CD4-positive, alpha-beta T cell treated with Interleukin-17A for 1 hour (primary cell): Measurements from ENCODE around the gene NOP9.
A peak's percentile ranks its signal among the peaks of the same experiment; 100 is the strongest.

Source experiments
- DNase-seq: peaks from one replicate; pipeline ENCODE4 v3.0.0-alpha.2; 2020

NOP9 gene

DNA sequence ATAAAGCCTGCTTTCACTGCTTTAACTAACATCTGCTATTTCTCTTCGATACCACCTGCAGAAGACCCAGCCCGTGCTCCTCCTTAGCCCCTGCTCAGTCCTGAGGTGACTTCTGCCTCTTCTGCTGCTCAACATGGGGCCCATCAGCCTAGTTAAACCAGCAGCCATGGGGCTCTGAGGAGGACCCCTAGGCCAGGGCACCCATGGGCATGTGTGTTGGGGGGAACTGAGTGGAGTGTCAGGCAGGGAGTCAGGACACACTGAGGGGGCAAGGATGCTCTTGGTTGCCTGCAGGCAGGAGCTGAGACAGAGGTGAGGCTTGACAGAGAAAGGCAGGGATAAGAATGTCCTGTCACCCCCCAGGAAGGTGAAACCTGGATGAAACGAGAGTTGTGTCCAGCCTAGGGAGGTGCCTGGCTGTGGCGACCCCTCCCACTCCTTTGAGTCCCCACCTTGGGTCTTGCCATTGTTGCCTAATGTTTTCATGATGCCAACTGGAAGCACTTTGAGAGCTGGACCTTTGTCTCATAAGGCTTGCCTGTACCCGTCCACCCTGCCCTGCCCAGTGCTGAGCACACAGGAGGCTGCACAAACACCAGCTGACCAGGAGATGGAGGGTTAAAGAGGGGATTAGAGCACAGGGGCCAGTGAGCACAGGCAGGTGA, 15.7 kb upstream of the NOP9 start:
- DNase-seq, result no peak

DNA sequence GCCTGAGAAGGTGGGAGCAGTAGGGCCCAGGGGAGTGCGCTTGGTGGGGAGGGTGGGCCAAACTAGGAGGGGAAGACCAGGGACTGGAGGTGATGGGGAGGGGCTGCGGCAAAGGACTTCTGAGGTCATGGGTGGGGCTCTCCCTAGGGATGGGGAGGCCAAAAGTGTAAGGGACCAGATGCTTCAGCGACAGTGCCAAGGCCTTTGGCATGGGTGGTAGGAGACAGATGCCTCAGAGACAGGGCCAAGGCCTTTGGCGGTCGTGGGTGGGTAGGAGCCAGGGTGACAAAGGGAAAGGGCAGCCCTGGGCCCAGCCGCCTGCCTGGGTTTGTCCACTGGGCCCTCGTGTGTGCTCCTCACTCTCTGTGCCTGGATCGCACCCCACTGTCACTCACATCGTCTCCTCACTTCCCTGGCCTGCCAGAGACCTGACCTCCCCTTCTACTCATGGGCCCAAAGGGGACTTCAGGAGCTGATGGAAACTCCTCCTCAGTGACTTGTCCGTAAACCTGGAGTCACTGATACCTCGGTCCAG, 15.1 kb upstream of the NOP9 start:
- no peak for DNase-seq

DNA sequence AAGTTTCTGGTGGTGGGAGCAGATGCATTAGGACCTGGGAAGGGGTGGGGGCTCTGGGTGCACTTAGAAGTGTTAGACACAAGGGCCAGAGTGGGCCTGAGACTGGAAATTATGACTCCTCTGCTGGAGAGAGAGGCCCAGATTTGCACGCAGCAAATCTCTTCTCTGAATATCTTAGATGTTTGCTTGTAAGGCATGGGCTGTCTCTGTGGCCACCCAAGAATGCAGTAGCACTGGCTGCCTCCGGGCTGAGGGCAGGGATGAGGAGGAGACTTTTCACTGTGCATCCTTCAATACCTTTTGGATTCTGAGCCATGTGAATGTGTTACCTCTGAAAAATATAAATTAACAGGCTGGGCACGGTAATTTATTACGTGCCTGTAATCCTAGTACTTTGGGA, 14.3 kb upstream of the NOP9 start:
- DNase-seq, result no peak

DNA sequence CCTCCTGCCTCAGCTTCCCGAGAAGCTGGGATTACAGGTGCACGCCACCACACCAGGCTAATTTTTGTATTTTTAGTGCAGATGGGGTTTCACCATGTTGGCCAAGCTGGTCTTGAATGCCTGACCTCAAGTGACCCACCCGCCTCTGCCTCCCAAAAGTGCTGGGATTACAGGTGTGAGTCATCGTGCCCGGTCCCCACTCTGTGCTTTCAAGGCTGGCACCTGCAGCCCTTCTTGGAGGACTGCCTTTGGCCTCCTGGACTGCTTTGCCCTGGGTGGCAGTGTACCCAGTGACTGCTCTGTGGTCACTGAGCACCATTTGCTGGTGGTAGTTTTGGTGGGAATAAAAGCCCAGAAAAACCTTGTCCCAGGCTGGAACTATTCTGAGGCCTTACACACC, 12.7 kb upstream of the NOP9 start:
- no peak for DNase-seq

DNA sequence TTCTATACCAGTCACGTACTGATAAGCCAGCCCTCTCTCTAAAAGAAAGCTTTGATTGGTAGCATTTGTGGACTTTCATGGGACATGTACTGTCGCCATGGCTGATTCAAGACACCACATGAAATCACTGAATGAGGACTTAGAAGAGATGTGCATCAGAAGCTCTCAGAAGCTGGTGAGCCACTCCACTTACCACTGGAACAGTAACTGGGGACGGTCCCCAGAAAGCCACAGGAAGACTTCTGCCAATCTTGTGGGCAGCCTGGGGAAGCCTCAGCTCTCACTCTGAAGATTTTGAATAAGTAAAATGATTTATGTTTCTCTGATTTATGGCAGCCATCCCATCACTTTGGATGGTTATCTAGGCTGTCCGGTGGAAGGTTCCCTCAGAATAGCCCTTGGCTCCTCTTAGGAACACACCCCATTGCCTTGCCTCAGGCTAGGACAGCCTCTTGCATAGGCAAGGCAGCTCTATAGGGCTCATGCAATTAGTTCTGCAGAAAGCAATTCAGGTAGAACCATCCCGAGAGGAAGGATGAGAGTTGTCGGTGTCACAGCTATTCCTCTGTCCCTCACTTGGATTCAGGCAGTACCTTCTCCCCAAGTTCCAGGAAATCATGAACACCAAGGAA, 9.9 kb upstream of the NOP9 start:
- no peak for DNase-seq

DNA sequence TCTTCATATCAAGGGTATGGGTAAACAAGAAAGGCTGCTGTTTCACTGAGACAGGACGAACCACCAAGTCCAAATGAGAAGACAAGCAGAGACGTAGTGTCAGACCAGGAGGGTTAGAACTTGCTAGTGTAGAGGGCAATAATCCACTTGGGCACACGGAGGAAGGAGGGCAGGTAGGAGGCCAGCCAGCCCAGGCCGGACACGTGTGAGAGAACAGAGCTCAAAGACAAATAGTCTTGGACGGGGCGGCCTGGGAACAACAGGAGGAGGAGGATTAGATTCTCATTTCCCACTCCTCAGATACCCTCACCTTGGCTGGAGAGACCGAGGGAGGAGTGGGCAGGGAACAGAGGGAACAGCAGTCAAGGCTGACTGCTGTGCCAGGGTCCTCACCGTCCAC, 8.9 kb upstream of the NOP9 start:
- DNase-seq, result no peak

DNA sequence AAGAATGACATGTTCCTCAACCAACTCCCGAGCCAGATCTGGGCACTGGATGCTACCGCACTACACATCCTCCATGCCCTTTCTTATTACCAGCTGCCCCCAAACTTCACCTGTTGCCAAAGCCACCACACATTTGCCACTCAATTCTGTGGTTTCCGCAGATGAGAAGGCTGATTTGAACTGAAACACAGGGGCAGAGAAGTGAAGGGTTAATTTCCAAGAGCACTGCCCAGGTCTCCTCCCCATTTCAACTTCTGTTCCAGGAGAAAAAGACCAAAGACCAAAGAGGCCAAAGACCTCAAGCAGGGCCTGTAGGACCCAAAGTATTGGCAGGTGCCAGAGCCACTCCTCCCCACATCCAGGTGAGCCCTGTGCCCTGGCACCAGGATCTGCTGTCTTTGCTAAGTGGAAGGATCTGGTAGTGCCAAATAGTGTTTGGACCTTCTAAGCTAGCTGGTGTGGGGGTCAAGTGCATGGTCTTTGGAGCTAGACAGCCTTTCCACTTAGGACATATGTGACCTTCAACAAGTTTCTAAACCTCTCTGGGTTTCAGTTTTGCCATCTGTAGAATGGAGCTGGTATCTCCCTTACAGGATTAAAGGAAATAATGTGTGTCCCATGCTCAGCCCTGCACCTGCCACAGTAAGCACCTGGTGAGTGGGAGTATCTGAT, 8.1 kb upstream of the NOP9 start:
- no peak for DNase-seq

DNA sequence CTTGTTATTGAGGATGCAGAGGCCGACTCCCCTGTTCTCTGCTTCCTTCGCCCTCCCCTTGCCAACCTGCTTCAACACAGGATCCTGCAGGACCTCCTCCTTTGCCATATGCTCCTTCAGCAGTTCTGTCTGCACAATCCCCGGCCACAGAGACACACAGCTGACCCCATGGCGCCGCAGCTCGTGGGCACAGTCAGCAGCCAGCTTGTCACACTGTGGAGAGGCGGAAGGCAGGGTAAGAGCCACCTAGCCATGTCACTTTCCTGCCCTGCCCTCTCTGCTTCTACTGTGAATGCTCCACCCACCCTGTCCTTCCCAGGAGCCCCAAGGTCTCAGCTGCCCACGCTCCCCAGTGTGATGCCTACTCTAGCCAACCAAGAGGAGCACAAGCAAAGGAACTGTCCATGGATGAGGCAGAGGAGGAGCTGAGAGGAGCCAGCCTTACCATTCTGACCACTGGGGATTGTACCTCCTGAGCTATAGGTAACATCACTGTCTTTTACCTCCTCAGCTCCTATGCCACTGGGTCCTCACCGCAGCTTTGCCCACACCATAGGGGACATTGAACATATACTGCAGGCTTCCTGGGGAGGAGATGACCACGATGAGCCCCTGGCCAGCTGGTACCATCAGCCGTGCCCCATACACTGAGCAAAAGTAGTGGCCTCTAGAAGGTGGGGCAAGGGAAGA, 7.4 kb upstream of the NOP9 start:
- no peak for DNase-seq

DNA sequence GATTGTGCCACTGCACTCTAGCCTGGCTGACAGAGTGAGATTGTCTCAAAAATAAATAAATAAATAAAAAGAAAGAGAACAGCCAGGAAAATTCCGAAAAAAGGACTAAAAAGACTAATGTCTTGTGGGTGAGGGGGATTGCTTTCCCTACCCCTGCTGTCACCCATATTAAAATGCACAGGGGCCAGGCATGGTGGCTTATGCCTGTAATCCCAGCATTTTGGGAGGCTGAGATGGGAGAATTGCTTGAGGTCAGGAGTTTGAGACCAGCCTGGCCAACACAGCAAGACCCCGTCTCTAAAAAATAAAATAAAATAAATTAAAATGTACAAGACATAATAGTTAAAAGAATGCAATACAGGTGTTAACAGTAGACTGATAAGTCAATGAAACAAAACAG, 6.1 kb upstream of the NOP9 start:
- no peak for DNase-seq

DNA sequence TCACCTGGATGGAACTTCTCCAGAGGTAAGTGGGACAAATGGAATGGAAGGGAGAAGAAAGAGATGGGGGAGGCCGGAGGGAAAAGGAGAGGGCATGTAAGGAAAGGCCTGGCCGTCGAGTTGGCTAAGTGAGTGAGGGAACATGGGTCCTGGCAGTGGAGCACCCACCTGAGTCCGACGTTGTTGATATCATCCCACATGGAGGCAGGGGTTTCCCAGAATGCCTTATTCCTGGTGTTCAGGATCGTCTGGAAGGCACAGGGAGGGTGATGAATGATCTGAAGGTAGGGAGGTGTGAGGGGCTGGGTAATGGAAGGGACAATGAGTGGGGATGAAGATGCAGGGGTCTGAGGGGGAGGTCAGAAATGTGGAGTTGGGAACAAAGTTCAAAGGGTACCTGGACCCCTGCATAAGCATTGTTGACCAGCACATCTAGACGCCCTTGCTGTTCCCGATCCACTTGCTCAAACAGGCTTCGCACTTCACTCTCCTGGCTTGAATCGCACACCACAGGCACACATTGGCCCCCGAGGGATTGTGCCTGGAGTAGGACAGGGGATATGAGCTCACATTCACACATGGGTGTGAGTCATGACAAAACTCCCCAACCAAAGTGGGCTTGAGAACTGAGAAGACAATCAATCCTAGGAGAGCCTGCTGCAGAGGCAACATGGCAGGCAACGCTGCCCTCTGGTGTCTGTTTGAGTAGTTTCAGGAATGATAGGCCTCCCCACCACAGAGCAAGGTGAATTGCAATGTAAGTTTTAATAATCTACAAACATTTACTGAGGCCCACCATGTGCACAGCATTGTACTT, 3.1 kb upstream of the NOP9 start:
- peak; percentile 83 for DNase-seq

DNA sequence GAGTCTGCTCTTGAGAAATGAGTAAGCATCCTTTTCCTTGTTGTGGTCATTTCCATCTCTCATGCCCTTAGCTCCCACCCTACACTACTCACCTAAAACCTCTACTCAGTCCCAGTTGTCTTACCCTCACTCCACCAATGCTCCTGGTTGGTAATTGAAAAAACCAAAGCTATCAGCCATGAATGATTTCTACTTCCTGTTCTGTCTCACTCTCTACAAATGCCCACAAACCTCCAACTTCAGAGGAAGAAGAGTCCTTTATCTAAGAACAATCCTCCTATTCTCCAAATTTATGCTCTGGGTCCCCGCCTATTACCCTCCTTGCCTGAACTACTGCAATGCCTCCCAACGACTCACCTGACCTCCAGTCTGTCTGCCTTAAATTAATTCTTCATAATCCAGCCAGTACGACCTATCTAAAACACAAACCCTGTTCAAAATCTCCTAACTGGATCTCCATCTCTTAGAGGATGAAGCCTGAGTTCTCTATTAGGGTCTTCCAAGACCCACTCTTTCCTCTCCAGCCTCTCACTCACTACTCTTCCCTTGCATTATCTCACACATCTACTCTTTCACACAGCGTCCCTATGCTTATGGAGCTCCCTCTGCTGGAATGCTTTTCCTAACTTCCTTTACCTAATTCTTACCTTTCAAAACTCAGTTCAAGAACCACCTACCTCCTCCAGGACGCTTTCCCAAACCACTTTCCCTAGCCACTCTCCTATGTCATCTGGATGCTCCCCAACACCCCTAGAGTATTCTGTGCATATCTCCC, 2.3 kb upstream of the NOP9 start:
- no peak for DNase-seq

DNA sequence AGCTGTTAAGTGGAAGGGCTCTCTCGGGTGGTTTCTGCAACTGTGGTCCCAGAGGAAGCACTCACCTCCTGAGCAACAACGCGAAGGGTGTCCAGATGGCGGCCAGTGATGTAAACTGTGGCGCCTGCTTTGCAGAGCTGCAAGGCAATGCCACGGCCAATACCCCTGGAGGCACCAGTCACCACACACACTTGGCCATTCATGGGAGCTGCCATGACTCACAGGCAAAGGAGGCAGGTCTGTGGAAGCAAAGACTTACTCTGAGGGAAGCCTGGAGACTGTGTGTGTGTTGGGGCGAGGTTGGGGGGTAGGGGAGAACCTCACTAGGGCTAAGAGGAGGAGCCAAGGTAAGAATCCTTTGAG, 777 bp upstream of the NOP9 start:
- no peak for DNase-seq

DNA sequence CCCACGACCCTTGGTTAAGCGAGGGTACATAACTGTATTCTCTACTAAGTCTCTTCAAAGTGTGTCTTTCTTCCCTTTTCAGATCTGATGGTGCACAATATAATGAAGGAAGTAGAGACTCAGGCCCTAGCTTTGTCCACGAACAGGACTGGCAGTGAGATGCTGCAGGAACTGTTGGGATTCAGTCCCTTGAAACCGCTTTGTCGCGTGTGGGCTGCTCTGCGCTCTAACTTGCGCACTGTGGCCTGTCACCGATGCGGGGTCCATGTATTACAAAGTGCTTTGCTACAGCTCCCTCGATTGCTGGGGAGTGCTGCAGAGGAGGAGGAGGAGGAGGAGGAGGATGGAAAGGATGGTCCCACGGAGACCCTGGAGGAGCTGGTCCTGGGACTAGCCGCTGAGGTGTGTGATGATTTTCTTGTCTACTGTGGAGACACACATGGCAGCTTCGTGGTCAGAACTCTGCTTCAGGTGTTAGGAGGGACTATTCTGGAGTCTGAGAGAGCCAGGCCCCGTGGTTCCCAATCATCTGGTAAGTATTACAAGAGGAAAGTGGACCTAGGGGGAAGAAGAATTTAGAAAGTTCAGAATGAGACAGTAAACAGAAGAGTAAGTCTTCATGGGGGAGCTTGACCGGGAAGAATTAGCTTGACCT, 803 bp downstream of the NOP9 start:
- DNase-seq, result no peak

DNA sequence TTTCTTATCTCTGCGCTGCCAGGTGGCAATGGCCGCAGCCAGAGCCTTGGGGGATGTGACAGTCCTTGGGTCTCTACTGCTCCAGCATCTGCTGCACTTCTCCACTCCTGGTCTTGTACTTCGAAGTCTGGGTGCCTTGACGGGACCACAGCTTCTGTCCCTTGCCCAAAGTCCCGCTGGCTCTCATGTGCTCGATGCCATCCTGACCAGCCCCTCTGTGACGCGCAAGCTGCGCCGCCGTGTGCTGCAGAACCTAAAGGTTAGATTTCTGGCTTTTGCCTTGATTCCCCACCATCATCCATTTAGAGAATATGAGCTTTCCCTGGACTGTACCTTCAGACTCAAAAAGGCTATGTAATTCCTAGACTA, 4.4 kb downstream of the NOP9 start:
- no peak for DNase-seq

DNA sequence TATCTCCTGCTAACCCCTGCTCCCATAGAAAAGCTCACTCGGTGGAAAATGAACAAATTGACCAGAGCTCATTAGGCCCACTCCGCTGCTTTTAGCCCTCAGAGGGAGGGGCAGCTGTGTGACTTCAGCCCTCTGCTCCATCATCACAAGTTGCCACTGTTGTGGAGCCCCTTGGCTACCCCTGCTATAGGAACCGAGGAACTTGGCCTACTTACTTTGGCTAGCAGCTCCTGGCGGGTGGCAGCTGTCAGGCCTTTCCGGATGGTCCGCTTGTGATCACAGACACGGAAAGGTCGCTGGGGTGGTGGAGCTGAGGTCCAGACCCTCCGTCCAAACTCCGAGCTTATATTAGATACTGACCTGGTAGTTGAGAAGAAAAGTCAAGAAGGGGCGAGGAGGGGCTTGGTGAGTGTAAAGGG, 7.5 kb downstream of the NOP9 start:
- no peak for DNase-seq

DNA sequence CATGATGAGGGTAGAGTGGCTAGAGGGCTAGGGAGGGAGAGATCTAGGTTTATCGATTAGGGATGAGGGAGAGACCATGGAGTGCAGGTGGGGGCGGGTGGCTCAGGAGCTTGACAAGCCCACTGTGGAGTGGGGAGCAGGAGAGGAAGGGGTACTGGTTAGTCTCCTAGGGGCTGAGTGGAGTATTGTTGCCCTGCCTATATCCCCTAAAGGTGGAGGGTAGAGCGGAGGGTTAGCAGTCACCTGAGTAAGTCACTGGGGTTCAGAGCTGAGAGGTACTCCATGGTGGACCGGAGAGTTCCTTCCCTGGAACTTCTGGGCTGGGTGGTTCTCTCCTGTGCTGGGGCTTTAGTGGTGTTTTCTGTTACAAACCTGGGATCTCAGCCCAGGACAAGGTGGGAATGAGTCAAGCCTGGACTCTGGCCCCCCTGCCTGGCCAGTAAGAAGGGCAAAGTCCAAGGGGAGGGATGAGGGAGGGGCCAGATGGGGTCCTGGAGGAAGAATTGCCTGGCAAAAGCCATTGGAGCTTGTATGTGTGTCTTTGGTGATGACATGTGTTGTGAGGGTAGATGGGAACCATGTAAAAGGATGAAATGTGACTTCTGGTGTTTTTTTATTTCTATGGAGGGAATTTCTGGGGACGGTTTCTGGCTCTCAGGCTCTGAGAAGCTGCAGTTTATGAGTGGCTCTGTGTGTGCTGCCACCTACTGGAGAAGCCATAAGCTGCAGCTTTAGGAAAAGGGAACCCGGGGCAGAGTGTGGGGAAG, 8.1 kb downstream of the NOP9 start, which contains the start of gene CIDEB:
Gene CIDEB (minus strand): TSS at position 403 of the 767 bp plus-strand sequence. CDS start 119 bp downstream, at position 284.
- peak; percentile 75 for DNase-seq

DNA sequence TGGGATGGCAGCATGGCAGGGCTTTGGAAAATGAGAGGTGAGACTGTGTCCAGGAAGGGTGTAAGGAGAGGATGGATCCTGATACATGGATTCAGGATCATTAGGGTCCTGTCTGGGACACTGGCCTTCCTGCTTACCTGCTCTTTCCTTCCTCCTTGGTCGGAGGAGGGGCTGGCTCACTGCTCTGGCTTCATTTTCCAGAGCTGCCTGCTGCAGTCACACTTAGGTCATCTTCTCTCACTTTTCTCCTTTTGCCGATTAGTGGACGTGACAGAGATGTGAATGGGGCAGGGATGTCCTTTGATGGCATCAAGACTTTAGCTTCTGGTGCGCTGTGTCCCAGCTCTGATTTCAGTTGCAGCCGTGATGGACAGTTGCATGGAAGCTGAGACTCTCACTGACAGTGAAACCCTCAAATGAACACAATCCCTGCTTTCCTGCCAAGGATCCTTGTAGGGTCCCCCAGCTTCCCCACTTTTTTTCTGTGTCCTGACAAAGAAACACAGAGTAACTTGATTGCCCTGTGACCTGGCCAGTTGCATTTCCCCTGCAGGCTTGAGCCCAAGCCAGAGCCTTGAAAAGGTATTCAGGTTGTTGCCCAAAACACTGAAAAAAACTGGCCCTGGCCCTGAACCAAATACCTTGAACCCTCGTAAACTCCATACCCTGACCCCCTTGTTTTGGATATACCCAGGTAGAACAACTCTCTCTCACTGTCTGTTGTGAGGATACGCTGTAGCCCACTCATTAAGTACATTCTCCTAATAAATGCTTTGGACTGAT, 8.9 kb downstream of the NOP9 start:
- DNase-seq, result no peak

DNA sequence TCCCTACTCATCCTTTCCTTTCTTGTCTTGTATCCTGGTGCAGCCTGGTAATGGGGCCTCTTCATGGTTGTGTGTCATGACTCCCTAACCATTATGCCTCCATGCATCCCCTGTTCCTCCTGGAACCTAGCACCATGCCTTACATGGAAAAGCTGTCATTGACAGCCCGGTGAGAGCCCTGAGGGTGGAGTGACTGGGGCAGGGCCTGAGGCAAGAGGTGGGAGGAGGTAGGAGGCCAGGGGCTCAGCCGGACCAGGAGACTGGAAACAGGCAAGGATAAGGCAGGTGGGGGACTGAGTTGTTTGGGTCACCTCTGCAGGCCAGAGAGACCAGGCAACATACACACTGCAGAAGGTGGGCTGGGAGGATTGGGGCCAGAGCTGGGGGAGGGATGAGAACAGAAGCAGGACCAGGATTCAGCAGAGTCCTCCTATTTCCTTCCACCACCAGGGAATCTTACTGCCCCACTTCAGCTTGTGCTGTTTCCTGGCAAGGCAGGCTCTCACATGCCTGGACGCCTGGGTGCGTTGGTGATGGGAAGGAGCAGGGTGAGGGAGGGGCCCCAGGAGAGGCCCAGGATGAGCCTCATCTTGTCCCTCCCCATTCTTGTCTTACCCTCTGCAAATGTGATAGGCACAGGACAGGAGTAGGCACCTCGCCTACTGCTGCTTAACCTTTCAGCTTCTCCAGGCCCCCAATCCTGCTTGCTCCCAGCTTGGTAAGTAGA, 10.1 kb downstream of the NOP9 start, which contains the start of gene LTB4R2:
Gene LTB4R2 (plus strand): TSS at position 603 of the 727 bp plus-strand sequence. CDS start 525 bp downstream, outside the sequence.
- DNase-seq, result no peak

DNA sequence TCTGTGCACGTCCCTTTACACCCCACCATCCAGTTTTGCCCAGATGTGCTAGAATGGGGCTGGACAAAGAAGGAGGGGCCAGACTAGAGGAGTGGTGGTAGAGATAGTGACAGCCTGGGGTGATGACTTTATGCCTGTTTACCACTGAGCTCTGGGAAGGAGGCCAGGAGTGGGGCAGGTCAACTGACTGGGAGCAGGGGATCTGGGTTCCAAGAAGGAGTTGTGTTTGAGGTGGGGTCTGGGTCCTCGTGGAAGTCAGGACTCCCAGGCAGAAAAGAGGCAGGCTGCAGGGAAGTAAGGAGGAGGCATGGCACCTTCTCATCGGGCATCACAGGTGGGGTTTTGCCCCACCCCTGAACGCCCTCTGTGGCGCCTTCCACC, 10.6 kb downstream of the NOP9 start:
- no peak for DNase-seq
